AG20443 (cell line): ENCODE measurements around the gene ALLC.

Source experiments
- DNase-seq: peaks from one replicate; pipeline ENCODE4 v3.0.0; 2012; ENCODE audit warnings: low spot score, mixed read lengths

The ALLC gene

GRCh38 chr2:3639653-3640052 is 18.3 kb upstream of the ALLC start:
- no peak for DNase-seq

GRCh38 chr2:3641181-3641580 is 16.8 kb upstream of the ALLC start:
- no peak for DNase-seq

- no peak for DNase-seq
Measured at GRCh38 chr2:3641841-3642421, 16.1 kb upstream of the ALLC start.

- no peak for DNase-seq
Measured at GRCh38 chr2:3642521-3643215, 15.3 kb upstream of the ALLC start.

- DNase-seq = no peak
Measured at GRCh38 chr2:3643371-3644245, 14.4 kb upstream of the ALLC start.

GRCh38 chr2:3644246-3644525 is 13.8 kb upstream of the ALLC start:
- no peak for DNase-seq

GRCh38 chr2:3644891-3645605 is 13.0 kb upstream of the ALLC start:
- DNase-seq = no peak

- DNase-seq = no peak
Measured at GRCh38 chr2:3645745-3646389, 12.1 kb upstream of the ALLC start.

GRCh38 chr2:3646446-3646845 is 11.6 kb upstream of the ALLC start:
- DNase-seq = no peak

- DNase-seq = no peak
Measured at GRCh38 chr2:3647246-3647645, 10.8 kb upstream of the ALLC start.

GRCh38 chr2:3647831-3648651 is 10.0 kb upstream of the ALLC start:
- DNase-seq = no peak

- no peak for DNase-seq
Measured at GRCh38 chr2:3648652-3649177, 9.3 kb upstream of the ALLC start.

GRCh38 chr2:3649581-3649980 is 8.4 kb upstream of the ALLC start:
- DNase-seq = no peak

GRCh38 chr2:3650140-3650920 is 7.7 kb upstream of the ALLC start:
- no peak for DNase-seq

GRCh38 chr2:3651691-3652648 is 6.0 kb upstream of the ALLC start:
- peak; percentile 66 for DNase-seq

- no peak for DNase-seq
Measured at GRCh38 chr2:3652896-3653625, 4.9 kb upstream of the ALLC start.

GRCh38 chr2:3654011-3654410 is 4.0 kb upstream of the ALLC start:
- DNase-seq = no peak

- DNase-seq = no peak
Measured at GRCh38 chr2:3654531-3655225, 3.3 kb upstream of the ALLC start.
